DOHH2 (cell line): Measurements from ENCODE around the gene HNF1A.

Experiments
- H3F3A ChIP-seq: fragments of 200-600 bp; sonication (generic), shearing (Covaris generic); 2 replicates; pipeline ENCODE4 v1.6.0; 2016; ENCODE audit warnings: antibody characterized with exemption, mild to moderate bottlenecking; ENCODE audit not compliant: control insufficient read depth, insufficient read depth
- H3K27ac ChIP-seq: fragments of 200-600 bp; sonication (generic); 2 replicates; pipeline ENCODE4 v1.5.1; 2014; ENCODE audit warnings: low read depth, mild to moderate bottlenecking, low read length, moderate library complexity
- H3K27me3 ChIP-seq: fragments of 200-600 bp; sonication (generic); 2 replicates; pipeline ENCODE4 v1.6.1; 2014; ENCODE audit warnings: mild to moderate bottlenecking, low read length, mixed read lengths; ENCODE audit not compliant: control insufficient read depth
- H3K36me3 ChIP-seq: fragments of 200-600 bp; sonication (generic); 2 replicates; pipeline ENCODE4 v1.6.1; 2014; ENCODE audit warnings: mild to moderate bottlenecking, low read length, moderate library complexity, mixed read lengths; ENCODE audit not compliant: control insufficient read depth
- H3K4me1 ChIP-seq: fragments of 200-600 bp; sonication (generic); 2 replicates; pipeline ENCODE4 v1.6.1; 2014; ENCODE audit warnings: mild to moderate bottlenecking, low read length, mixed read lengths; ENCODE audit not compliant: control insufficient read depth
- H3K4me2 ChIP-seq: fragments of 200-600 bp; sonication (generic); 2 replicates; pipeline ENCODE4 v1.6.0; 2014; ENCODE audit warnings: mild to moderate bottlenecking, low read length, moderate library complexity
- H3K4me3 ChIP-seq: fragments of 200-600 bp; sonication (generic); 2 replicates; pipeline ENCODE4 v1.5.1; 2014; ENCODE audit warnings: mild to moderate bottlenecking, low read length, mixed read lengths
- H3K79me2 ChIP-seq: fragments of 200-600 bp; sonication (generic); 2 replicates; pipeline ENCODE4 v1.6.1; 2014; ENCODE audit warnings: mild to moderate bottlenecking, low read length, mixed read lengths; ENCODE audit not compliant: control insufficient read depth
- H3K9me2 ChIP-seq: fragments of 200-600 bp; sonication (generic); replicated peaks from 2 replicates; pipeline ENCODE4 v1.6.1; 2014; ENCODE audit warnings: mild to moderate bottlenecking, low read length, mixed read lengths; ENCODE audit not compliant: control insufficient read depth
- H3K9me3 ChIP-seq: fragments of 200-600 bp; sonication (generic); 2 replicates; pipeline ENCODE4 v1.6.1; 2014; ENCODE audit warnings: antibody characterized with exemption, low read length, mixed read lengths; ENCODE audit not compliant: control insufficient read depth, insufficient read depth
- H4K20me1 ChIP-seq: fragments of 200-600 bp; sonication (generic); 2 replicates; pipeline ENCODE4 v1.6.0; 2014; ENCODE audit warnings: low read depth, mild to moderate bottlenecking, antibody characterized with exemption, low read length, moderate library complexity; ENCODE audit not compliant: control insufficient read depth, insufficient read depth
- CTCF ChIP-seq: fragments of 200-600 bp; sonication (generic); IDR thresholded peaks from one replicate; pipeline ENCODE4 v1.5.1; 2014; ENCODE audit warnings: antibody characterized with exemption, mild to moderate bottlenecking, low read depth, low read length; ENCODE audit not compliant: poor library complexity, severe bottlenecking
- EZH2phosphoT487 ChIP-seq: fragments of 200-600 bp; sonication (generic); IDR thresholded peaks from 2 replicates; pipeline ENCODE4 v1.6.1; 2017; ENCODE audit warnings: borderline replicate concordance, mild to moderate bottlenecking, antibody characterized with exemption, low read length, moderate library complexity, mixed read lengths

Gene HNF1A

GRCh38 chr12:120932956-120933526, 45.3 kb upstream of the HNF1A start:
- TF ChIP-seq CTCF, result no peak
- TF ChIP-seq EZH2phosphoT487, result no peak
- Histone ChIP-seq H3F3A (no peaks in the 10 kb centered on the region), H3K27me3 (no peaks in the 10 kb centered on the region), H3K9me2 (no peaks in the 10 kb centered on the region), H3K4me3 (no peak overlapping the region), H3K36me3 (no peaks in the 10 kb centered on the region), H3K4me2 (no peak overlapping the region), H3K9me3 (no peaks in the 10 kb centered on the region), H4K20me1 (no peaks in the 10 kb centered on the region), H3K27ac (no peak overlapping the region), H3K79me2 (no peaks in the 10 kb centered on the region), H3K4me1 (no peaks in the 10 kb centered on the region)

- Histone ChIP-seq H3K27ac (no peak overlapping the region), H3K36me3 (no peaks in the 10 kb centered on the region), H4K20me1 (no peaks in the 10 kb centered on the region), H3K9me3 (no peaks in the 10 kb centered on the region), H3K27me3 (no peaks in the 10 kb centered on the region), H3K4me1 (no peaks in the 10 kb centered on the region), H3K4me3 (no peak overlapping the region), H3K4me2 (no peak overlapping the region), H3K9me2 (no peaks in the 10 kb centered on the region), H3K79me2 (no peaks in the 10 kb centered on the region), H3F3A (no peaks in the 10 kb centered on the region)
- no peak for TF ChIP-seq CTCF
Observed at GRCh38 chr12:120933786-120934185, 44.6 kb upstream of the HNF1A start.

GRCh38 chr12:120936197-120936596, 42.1 kb upstream of the HNF1A start:
- Histone ChIP-seq H3K9me3 (no peaks in the 10 kb centered on the region), H3K4me2 (no peak overlapping the region)
- TF ChIP-seq CTCF (no peak), EZH2phosphoT487 (no peak)

More at GRCh38 chr12:120936197-120936596, 42.1 kb upstream of the HNF1A start:
- Histone ChIP-seq H3F3A (no peaks in the 10 kb centered on the region), H3K79me2 (no peaks in the 10 kb centered on the region), H3K27me3 (no peaks in the 10 kb centered on the region; the same call in 1 of the 2 replicates), H3K9me2 (no peaks in the 10 kb centered on the region), H3K27ac (no peak overlapping the region), H3K4me3 (no peak overlapping the region), H4K20me1 (no peaks in the 10 kb centered on the region), H3K36me3 (no peaks in the 10 kb centered on the region), H3K4me1 (peaks cover 6% of the 10 kb centered on the region)
